HTR-8/SVneo (cell line): ENCODE results near the gene CD79B.
A peak's percentile ranks its signal among the peaks of the same experiment; 100 is the strongest.

Experiments used
- DNase-seq: peaks from one replicate; pipeline ENCODE4 v3.0.0; 2011; ENCODE audit warnings: low spot score, mixed read lengths; ENCODE audit not compliant: insufficient read length
- FAIRE-seq: peaks from 2 replicates; lab custom pipeline; 2011; peaks lifted over from hg19 to GRCh38; lab: Jason Lieb, UNC

Gene CD79B

DNA sequence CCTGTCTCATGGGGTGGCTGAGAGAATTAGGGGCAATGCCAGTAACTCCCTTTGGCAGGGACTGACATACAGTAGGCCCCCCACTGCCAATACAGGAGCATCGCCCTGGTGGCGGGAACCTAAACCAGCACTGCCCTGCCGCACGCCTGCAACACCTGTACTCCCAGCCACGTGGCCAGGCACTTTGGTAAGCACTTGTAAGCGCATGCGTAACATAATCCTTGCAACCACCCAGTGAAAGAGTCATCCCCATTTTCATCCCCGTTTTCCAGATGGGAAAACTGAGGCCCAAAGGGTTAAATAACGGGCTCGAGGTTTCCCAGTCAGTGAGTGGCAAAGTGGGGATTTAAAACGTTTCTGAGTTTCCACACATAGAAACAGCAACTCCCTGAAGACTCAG is 23.1 kb upstream of the CD79B start:
- FAIRE-seq: peak; percentile 67
- no peak for DNase-seq

DNA sequence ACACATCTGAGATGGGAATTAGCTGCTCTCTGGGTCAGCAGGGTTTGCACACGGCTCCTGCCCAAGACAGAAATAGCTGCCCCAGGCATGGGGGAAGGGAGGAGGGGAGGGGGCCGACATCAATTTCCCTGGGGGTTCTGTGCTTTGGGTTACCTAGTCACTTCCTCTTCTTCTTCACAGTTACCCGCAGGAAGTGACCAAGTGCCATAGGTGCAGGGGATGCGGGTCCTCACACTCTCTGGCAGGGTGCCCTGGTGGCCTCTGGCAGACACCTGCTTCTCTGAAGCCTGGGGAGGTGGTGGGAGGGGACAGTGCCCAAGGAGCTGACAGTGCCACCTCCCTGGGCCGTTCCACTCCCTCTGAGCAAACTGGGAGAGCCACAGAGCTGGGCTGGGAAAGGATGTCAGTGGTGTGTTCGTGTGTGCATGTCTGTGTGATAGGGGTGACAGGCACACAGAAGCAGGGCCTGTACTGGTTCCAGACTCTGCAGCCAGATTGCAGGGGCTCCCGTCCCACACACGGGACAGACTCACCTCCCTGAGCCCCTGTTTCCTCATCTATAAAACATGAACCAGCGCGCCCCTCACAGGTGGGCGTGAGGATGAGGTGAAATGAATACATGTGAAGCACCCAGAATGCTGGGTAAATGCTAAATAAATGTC is 22.4 kb upstream of the CD79B start:
- DNase-seq (no peak), FAIRE-seq (no peak)

DNA sequence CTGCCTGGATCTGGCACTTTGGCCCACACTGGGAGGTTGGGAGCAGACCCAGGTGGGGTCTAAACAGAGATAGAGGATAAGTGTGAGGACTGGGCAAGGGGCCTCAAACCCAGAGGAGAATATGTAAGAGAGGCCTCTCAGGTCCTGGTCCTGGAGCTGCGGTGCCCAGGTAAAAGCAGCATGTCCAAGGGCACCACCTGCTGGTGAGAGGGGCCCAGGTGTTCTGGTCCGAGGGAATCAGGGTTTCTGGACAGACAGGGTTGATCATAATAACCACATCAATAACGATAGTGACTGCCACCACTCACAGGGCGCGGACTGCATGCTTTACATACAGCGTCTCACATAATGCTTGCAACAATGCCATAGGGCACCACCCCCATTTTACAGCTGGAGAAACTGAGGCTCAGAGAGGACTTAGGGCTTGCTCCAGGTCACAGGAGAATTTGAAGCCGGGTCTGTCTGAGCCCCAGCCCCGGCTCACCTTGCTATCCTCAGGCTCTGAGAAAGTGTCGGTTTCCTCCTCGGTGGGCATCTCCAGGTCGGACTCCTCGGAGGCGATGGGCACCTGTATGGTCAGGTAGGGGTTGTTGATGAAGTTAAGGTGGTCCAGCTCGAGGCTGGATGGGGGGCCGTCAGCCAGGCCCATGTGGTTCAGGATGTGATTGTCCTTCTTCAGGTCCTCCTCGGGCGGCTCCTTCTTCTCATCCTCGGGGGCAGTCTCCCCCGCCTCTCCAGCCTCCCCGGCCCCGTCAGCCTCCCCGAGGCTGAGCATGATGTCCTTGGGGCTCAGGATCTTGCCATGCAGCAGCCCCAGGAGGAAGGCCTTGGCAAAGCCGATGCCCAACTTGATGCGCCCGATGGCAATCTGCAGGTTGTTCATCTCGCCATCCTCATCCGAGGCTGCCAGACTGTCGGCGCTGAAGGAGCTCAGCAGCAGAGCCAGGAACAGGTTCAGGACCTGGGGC is 19.1 kb upstream of the CD79B start:
- FAIRE-seq (no peak), DNase-seq (no peak)

DNA sequence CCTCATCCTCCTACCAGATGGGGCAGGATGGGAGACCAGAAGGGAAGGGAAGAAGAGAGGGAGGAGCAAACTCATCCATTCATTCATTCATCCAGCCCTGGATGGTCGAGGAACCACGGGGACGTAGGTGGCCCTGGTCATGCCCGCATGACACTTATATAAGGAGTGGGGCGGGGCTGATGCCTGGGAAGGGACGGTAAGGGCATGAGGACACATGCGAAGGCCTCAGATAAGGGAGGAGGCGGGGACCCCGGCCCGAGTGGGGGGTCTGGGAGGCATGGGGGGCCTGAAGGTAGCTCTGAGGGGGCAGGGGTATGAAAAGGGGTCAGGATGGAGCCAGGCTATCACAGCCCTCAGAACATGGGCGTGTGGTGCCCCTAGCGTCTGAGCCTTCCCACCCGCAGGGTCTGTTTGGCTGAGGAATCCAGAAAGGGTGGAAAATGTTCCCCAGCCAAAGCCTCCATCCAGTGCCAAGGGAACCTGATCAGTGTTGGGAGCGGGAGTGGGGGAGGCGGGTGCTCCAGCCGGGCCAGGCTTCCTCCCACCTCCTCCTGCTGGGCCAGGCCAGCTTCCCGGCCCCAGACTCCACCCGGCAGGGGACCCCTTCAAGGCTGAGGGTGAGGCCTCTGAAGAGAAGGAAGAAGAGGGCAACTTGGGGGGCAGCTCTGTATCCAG is 17.6 kb upstream of the CD79B start:
- FAIRE-seq (no peak), DNase-seq (no peak)

DNA sequence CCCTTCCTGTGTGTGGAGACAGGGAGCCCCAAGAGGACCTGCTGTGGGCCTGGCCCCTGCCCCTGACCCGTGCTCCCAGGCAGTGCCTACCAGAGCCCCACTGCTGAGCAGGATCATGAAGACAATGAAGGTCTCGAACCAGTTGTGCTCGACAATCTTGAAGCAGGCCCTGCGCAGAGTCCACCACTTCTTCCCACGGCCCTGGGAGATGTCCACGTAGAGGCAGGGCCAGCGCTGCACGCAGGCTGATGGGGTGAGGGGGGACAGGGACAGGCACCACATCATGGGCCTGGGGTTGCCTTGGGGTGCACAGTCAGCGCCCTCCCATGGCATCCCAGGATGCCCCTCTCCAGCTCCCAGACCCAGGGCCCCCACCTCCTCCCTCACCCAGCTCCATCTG is 16.4 kb upstream of the CD79B start:
- peak; percentile 16 for FAIRE-seq

DNA sequence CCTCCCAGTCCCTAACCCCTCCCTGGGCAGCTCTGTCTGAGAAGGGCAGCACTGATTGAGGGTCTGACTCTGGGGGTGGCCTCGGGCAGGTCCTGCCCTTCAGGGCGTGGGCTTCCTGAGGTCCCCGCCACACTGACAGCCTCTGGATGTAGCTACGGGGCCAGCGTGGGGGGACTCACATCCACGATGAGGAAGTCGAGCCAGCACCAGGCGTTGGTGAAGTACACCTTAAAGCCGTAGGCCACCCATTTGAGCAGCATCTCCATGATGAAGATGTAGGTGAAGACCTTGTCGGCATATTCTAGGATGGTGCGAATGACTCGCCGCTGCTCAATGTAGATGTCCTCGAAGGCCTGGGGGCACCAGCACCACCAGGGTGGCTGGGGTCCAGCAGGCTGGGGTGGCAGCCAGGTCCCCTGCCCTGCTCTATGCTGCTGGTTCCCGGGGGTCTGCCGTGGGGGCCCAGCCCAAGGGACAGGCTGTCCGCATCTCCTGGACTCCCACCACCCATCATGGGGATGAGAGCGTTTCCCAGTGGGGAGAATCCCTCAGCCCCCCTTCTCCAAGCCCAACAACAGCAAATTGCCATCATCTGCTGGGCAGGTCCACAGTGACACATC is 15.7 kb upstream of the CD79B start:
- FAIRE-seq (peak; percentile 28), DNase-seq (no peak)

More for the DNA sequence above, 16.4 kb upstream of the CD79B start:
- DNase-seq: no peak

DNA sequence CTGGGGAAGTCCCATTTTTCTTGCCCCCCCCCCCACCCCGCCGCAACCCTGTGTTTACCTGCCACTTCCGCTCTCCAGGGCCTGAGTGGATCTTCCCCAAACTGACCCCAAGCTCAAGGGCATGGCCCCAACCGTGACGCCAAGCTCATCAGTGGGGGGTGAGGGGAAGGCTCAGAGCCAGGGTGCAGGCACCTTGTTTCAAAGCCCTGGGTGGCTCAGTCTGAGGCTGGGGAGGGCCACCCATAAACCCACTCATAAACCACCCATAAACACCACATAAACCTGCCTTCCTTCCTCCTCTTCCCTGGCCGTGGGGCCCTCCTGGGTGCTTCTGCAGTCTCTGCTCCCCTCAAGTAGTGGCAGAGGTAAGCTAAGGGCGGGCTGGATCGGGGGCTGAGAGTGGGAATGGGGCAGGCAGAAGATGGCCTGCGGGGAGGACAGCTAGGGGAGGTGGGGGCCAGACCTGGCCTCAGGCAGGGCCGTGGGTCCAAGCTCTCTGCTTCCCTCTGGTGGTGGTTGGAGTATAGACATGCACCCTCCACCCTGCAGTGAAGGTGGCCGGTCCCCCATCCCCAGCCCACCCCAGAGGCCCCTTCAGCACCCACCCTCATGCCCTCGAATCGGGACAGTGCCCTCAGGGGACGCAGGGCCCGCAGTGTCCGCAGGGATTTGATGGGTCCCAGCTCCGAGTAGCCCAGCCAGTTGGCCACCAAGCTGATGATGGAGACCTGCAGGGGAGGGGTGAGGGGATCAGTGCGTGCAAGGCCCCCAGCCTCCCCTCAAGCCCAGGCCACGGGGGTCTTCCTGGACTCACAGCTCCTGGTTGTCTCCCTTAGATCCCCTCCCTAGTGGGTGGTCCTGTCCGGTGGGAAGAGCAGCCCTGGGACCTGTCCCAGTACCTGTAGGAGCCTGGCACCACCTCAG is 14.6 kb upstream of the CD79B start:
- FAIRE-seq (peak; percentile 95), DNase-seq (peak; percentile 88)

DNA sequence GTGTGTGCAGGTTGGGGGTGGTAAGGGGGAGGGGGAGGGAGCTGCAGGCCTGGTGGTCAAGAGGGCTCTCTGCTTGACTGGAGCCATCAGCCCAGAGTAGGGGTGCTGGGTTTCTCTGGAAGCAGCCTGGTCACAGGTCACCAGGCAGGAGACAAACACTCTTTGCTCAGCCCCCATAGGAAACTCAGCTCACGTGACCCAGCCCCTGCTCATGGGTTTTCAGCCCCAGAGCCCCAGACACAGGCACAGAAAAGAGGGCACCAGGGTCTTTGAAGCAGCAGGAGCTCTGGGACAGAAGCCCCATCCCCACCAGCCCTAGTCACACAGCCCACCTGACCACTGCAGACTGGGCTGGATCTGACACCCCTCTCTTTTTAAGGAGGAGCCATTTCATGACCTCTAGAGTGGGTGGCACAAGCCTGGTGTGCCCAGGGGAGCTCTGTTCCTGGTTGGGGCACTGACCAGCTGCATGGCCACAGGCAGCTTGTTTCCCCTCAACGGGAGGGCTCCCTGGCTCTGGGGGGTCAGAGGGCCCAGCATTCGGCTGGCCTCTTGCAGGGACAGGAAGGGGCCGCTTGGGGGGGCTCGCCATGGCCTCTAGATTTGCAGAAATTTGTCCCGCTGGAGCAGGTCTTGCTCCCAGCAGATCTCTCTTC is 13.8 kb upstream of the CD79B start:
- FAIRE-seq (peak; percentile 31), DNase-seq (no peak)

DNA sequence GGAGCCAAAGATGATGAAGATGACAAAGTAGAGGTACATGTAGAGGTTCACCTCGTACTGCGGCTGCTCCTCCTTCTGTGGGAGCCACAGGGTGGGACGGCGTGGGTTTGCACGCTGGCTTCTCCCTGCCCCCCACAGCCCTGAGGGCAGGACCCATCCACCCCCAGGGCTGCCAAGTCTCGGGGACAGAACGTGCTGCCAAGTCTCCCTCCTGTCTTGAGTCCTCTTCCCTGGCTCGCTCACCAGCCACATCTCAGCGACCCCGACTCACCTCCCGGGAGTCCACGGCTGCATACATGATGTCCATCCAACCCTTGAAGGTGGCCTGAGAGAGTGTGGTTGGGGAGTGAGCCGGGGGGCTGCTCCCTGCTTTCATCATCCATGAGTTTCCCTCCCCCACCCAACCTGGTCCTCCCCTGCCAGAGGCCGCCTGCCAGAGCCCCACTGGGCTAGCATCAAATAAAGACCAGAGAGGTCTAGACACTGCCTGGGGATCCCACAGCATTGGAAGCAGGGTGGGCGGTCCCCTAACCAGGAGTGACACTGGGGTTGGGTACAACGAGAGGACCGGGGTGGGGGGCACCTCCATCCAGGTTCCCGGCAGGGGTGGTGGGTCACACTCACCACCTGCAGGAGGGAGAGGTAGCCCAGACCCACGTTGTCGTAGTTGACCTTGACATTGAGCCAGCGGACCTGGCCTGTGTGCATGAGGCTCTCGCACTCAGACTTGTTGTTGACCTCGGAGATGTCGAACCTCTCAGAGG is 12.8 kb upstream of the CD79B start:
- FAIRE-seq (peak; percentile 72), DNase-seq (no peak)

DNA sequence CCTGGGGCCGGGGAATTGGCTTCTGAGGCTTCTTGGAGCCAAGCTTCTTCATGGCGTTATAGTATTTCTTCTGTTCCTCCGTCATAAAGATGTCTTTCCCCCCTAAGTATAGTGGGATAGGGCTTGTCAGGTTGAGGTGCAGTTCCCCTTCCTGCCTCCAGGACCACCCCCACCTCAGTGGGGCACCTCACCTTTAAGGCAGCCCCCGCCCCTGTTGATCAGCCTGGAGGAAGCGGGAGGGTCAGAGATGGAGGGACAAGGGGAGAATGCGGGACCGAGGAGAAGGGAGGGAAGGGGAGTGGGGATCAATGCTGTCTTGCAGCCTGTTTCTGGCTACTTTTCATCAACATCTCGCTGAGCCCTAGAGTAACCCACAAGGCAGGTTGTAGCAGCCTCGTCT is 11.6 kb upstream of the CD79B start:
- peak; percentile 59 for FAIRE-seq
- no peak for DNase-seq

DNA sequence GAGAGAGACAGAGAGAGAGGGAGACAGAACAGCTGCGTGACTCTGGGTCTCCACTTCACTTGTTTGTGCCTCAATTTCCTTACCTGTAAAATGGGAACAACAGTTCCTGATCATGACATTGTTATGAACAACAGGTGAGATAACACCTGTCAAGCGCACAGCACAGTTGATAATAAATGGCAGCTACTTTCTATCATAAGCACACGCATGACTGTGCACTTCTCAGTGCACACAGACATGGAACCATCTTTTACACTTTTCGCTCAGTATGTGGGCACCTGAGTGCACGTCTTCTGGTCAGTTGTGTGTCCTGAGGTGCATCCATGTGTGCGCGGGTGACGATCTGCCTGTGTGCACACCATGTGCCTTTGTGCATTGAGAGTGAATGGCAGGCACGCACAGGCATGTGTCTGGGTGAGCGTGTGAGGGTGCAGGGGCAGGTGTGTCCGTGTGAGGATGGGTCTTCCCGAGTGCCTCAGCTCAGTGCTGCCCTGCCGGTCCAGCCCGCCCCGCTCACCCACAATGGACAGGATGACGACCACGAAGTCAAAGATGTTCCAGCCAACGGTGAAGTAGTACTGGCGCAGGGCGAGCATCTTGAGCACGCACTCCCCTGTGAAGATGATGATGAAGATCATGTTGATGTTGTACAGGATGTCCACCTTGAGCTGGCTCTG is 10.3 kb upstream of the CD79B start:
- DNase-seq: no peak
- FAIRE-seq: peak; percentile 86

DNA sequence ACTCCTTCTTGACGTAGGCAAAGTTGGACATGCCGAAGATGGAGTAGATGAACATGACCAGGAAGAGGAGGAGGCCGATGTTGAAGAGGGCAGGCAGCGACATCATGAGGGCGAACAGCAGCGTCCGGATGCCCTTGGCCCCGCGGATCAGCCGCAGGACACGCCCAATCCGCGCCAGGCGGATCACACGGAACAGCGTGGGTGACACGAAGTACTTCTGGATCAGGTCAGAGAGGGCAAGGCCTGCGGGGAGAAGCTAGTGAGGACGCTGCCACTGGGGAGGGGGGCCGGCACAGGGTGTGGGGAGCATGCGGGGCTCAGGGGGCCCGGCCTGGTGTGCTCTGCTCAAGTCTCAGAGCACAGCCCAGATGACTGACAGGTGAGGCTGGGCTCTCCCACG is 9.6 kb upstream of the CD79B start:
- FAIRE-seq (no peak), DNase-seq (no peak)

DNA sequence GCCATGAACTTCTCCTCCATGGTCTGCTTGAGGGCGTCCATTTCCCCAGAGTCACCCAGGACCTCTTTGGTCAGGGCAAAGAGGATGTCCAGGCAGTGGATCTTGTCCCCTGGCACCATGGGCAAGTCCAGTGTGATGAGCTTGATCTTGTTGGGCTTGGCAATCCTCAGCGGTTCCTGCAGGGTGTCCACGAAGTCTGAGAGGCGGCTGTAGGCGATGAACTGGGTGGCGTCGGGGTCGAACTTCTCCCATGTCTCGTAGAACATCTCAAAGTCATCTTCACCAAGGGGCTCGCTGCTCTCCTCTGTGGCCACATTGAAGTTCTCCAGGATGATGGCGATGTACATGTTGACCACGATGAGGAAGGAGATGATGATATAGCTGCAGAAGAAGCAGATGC is 9.0 kb upstream of the CD79B start:
- FAIRE-seq: peak; percentile 51
- no peak for DNase-seq

DNA sequence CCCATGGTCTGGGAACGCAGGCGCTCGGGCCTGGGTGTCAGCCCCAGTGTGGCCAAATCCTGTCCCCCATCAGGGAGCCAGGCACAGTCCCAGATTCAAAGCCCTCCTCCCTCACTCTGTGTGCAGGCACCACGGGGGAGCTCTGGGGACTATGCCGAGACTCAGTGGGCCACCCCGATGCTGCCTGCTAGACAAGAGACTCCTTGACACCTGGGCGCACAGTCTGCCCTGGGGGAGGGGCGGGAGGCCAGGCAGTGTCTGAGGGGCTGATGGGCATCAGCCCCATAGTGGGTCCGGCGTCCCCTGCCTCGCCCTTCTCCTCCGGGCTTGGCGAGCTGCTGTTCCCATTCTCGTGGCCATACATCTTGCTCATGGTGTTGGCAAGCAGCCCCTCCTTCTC is 8.5 kb upstream of the CD79B start:
- FAIRE-seq (no peak), DNase-seq (no peak)

DNA sequence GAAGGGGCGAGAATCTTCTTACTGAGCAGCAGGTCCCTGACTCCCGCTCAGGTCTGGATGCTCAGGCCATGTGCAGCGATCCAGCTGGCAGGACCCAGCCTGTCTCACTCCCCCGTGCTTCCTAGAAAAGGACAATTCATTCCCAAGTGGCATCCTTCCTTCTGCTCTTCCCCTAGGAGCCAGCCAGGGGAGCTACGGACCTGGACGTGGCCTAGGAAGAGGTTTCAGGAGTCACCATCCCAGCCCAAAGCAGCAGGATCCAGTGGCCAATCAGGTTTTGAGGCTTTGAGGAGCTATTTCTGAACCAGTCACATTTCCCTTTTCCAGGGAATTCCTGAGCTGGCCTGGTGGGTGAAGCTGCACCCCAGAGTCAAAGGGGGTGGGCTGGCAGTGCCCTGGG is 7.8 kb upstream of the CD79B start:
- no peak for DNase-seq
- no peak for FAIRE-seq

DNA sequence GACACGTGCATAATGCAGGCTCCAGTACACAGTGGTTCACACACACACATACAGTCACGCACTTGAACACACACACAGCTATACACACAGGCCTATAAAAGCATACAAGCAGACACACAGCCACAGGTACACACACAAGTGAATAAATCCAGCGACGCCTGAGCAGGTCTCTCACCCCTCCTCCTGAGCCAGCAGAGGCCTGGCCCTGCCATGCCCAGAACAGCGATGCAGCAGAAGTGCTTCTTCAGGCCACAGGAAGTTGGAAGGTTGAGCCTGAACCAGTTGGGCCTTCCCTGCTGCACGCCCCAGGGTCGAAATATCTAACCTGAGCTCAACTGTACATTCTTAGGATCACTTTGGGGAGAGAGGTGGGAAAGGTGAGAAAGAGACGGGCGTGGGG is 7.3 kb upstream of the CD79B start:
- no peak for DNase-seq

DNA sequence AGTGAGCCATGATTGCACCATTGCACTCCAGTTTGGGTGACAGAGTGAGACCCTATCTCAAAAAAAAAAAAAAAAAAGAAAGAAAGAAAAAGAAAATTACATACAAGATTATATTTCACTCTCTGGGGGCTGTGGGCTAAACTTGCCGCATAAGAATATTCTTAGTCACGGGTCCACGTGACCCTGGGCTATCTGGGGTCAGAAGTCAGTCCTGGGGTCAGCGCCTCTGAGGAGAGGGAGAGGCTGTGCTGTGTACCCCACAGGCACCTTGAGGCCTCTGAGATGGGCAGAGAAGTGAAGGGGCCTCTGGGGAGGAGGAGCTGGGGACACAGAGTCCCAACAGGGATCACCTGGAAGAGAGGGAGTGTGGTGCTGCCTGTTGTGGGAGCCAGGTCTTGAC is 5.8 kb upstream of the CD79B start:
- no peak for FAIRE-seq
- no peak for DNase-seq

More for the DNA sequence above, 7.3 kb upstream of the CD79B start:
- peak; percentile 69 for FAIRE-seq

DNA sequence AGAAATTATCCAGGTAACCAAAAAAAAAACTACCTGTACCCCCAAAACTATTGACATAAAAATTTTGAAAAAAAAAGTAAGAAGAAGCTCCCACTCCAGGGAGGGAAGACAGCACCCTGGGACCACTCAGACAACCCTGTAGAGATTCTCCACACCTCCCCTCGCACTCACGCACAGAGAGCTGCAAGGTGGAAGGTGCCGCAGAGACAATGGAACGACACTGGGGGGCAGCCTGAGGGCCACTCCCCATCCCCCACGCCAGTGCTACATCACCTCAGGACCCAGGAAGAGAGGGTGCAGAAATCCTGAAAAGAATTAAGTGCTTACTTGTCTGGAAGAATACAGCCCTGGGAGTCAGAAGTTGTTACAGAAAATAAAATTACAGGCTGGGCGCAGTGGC is 5.2 kb upstream of the CD79B start:
- FAIRE-seq (no peak), DNase-seq (no peak)
